ENCODE measurements around the gene FAXC. TPM values are rescaled to one million over a fixed set of nuclear protein-coding genes. Genes with fewer than 3 reads are reported as not detected.

FAXC gene
- total and polyA plus RNA-seq, 2 donors (not counting 3 experiments of a cell fraction or from before 2014, with no cell fraction given), result 3.4 to 3.6 TPM

DNA sequence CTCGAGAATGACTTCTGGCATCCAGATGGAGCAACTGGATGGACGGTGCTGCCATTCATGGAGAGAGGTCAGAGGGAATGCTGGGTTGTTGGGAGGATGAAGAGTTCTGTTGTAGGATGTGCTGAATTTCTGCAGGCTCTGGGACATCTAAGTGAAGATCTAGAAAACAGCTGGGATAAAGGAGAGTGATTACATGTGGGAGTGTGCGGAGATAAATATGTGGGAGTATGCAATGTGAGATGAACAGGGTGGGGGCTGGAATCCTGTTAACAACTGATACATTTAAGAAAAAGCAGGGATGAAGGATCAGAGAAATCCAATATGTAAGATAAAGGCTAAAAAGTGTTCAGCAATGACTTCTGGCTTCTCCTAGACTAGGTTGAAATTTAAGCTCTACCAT lies 43.1 kb downstream of the FAXC start:
- H3K4me1 ChIP-seq (ENCODE audit: control insufficient read depth, extremely low read depth, insufficient read depth, low read length), result no peaks in the 10 kb centered on the region
- no peaks in the 10 kb centered on the region for H3K9me3 ChIP-seq (replicated peaks; ENCODE audit: control insufficient read depth, insufficient read depth, low read length)
- CTCF ChIA-PET, result interaction anchor here (1.3 kb wide), 1 partner anchor 24 kb away, joined by 5 read pairs; no protein-coding TSS in a partner anchor
- DNase-seq (ENCODE audit: low read depth, low spot score), result no peak
- no peak overlapping the region for H2AFZ ChIP-seq (ENCODE audit: low read depth, low read length)
- H3K27ac ChIP-seq (ENCODE audit: insufficient read depth, low read depth, low read length), result no peak overlapping the region
- dilution Hi-C loops (cut with MboI; ENCODE audit: extremely low pct_ligation_motif_present, low sequenced_read_pairs), result no loop called here
- POLR2A ChIA-PET, result no interaction called here
- H3K9ac ChIP-seq (replicated peaks; ENCODE audit: extremely low read depth, insufficient read depth, low read length), result no peak overlapping the region
- no peak overlapping the region for H3K4me2 ChIP-seq (ENCODE audit: insufficient read depth, low read length)
- H3K79me2 ChIP-seq (ENCODE audit: control insufficient read depth, insufficient read depth, low read length), result no peaks in the 10 kb centered on the region
- H3K27me3 ChIP-seq (ENCODE audit: control insufficient read depth in 2 of 2, insufficient read depth in 2 of 2, low read length in 2 of 2), result no peaks in the 10 kb centered on the region
- no TSS peak for BruUV-seq (replicated peaks)
- no peaks in the 10 kb centered on the region for H4K20me1 ChIP-seq (replicated peaks; ENCODE audit: control insufficient read depth, extremely low read depth, insufficient read depth, low read length)
- intact Hi-C loops (cut with micrococcal nuclease), result no loop called here
- H3K36me3 ChIP-seq (ENCODE audit: control insufficient read depth in 2 of 2, extremely low read depth in 1 of 2, insufficient read depth in 2 of 2, low read length in 2 of 2), result no peaks in the 10 kb centered on the region
- TF ChIP-seq POLR2A (IDR thresholded peaks at IDR 0.05; ENCODE audit: low read depth, low read length) (no peak), FOS (IDR thresholded peaks at IDR 0.05; ENCODE audit: borderline replicate concordance, insufficient read depth, low read length) (no peak), GATA2 (IDR thresholded peaks at IDR 0.05; ENCODE audit: insufficient read depth, insufficient read length, low read depth, low read length) (no peak), MYC (IDR thresholded peaks at IDR 0.05; ENCODE audit: low read depth, low read length) (no peak), JUN (IDR thresholded peaks at IDR 0.05; ENCODE audit: borderline replicate concordance, insufficient read depth, insufficient read length, low read depth) (no peak), EZH2 (IDR thresholded peaks at IDR 0.05; ENCODE audit: borderline replicate concordance, low read depth, low read length, severe bottlenecking) (no peak), POLR2AphosphoS5 (IDR thresholded peaks at IDR 0.05; ENCODE audit: insufficient read depth, low read depth, low read length) (no peak)
- TF ChIP-seq, protein P1, sequence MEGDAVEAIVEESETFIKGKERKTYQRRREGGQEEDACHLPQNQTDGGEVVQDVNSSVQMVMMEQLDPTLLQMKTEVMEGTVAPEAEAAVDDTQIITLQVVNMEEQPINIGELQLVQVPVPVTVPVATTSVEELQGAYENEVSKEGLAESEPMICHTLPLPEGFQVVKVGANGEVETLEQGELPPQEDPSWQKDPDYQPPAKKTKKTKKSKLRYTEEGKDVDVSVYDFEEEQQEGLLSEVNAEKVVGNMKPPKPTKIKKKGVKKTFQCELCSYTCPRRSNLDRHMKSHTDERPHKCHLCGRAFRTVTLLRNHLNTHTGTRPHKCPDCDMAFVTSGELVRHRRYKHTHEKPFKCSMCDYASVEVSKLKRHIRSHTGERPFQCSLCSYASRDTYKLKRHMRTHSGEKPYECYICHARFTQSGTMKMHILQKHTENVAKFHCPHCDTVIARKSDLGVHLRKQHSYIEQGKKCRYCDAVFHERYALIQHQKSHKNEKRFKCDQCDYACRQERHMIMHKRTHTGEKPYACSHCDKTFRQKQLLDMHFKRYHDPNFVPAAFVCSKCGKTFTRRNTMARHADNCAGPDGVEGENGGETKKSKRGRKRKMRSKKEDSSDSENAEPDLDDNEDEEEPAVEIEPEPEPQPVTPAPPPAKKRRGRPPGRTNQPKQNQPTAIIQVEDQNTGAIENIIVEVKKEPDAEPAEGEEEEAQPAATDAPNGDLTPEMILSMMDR (IDR thresholded peaks at IDR 0.05; ENCODE audit: extremely low read depth in 1 of 2, insufficient read depth in 1 of 2, low read depth in 1 of 2, low read length in 2 of 2), result no peak
- TF ChIP-seq, protein P2, sequence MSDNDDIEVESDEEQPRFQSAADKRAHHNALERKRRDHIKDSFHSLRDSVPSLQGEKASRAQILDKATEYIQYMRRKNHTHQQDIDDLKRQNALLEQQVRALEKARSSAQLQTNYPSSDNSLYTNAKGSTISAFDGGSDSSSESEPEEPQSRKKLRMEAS (IDR thresholded peaks at IDR 0.05; ENCODE audit: insufficient read depth, insufficient read length), result no peak
- no peak overlapping the region for H3K4me3 ChIP-seq (replicated peaks in 1 of 3; ENCODE audit: insufficient read depth in 1 of 3, low read depth in 1 of 3, low read length in 3 of 3)
- no peaks in the 10 kb centered on the region for H3K9me1 ChIP-seq (replicated peaks; ENCODE audit: control insufficient read depth, extremely low read depth, insufficient read depth, low read length)
- FAIRE-seq, result no peak

All from endothelial cell of umbilical vein (primary cell).